ENCODE measurements around the gene RXYLT1.

The RXYLT1 gene

GRCh38 chr12:63844391-63845341, 65.0 kb downstream of the RXYLT1 start, which contains the start of gene SRGAP1:
Gene SRGAP1, plus strand, starts transcription at chr12:63844700. Its CDS starts 117 bp downstream, at chr12:63844817.
- DNase-seq, result peak; percentile 33

- no peak for DNase-seq
Measured at GRCh38 chr12:63845726-63846125, 66.0 kb downstream of the RXYLT1 start.

- DNase-seq, result no peak
Measured at GRCh38 chr12:63846238-63846967, 66.7 kb downstream of the RXYLT1 start.

GRCh38 chr12:63848450-63848849, 68.7 kb downstream of the RXYLT1 start:
- DNase-seq, result no peak

GRCh38 chr12:63849106-63849620, 69.5 kb downstream of the RXYLT1 start:
- DNase-seq, result no peak

GRCh38 chr12:63849641-63850040, 69.9 kb downstream of the RXYLT1 start:
- no peak for DNase-seq

- no peak for DNase-seq
Measured at GRCh38 chr12:63853978-63854377, 74.3 kb downstream of the RXYLT1 start.

GRCh38 chr12:63855299-63855698, 75.6 kb downstream of the RXYLT1 start:
- no peak for DNase-seq

- DNase-seq, result no peak
Measured at GRCh38 chr12:63857771-63858670, 78.3 kb downstream of the RXYLT1 start.
